Fibroblast of gingiva (primary cell): ENCODE data around the gene PEX5.
A peak's percentile ranks its signal among the peaks of the same experiment; 100 is the strongest.
"Not testable (repeated sequence)": the region's sequence is repeated elsewhere in the genome, so short reads cannot be mapped to it uniquely, and the experiment has no call there.

Experiments used
- DNase-seq: peaks from one replicate; pipeline ENCODE4 v3.0.0-alpha.2; 2011; ENCODE audit warnings: low read depth

The PEX5 gene

DNA sequence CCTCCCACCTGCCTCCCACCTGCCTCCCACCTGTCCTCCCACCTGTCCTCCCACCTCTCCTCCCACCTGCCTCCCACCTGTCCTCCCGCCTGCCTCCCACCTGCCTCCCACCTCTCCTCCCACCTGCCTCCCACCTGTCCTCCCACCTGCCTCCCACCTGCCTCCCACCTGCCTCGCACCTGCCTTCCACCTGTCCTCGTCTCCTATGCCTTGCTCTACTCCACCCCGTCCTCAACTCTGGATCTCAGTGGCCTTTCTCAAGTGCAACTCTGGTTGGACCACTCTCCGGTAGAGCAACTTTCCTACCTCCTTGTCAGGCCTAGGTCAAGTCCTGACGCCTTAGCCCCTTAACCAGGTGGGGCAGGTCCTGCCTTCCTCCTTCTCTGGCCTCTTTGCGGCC, 29.3 kb upstream of the PEX5 start:
- no peak for DNase-seq

DNA sequence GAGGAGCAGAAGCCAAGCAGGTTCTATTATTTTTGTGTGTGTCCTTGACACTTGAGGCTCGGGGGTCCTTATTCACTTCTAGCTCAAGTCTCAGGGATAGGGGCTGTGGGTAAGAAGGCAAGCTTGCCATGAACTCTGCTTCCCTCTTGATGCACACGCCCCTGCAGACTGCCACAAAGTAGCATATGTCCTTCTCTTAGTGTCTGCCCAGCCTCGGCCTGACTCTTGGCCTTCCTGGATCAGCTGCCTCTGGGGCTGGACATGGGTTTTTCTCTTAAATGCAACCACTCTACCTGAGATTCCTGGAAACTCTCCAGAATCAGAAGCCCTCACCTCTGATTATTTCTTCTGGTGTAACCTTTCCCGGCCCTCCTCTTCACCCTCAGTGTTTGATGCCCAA, 28.2 kb upstream of the PEX5 start:
- no peak for DNase-seq

DNA sequence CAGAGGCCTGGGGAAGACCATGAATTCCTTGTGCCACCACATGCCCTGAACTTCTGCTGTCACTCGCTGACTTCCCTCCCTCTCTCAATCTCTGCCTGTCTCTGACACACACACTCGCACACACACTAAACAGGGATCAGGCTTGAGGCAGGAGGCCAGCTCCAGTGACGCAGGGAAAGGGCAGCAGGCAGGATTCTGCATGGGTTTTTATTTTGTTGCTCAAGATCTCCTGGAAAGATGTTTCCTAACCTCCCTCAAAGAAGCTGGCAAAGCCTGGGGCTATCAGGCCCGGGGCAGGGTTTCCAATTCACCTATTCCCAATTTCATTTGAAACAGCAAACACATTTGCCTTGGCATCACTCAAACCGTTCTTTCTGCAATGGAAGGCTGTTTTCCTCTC, 27.7 kb upstream of the PEX5 start:
- peak; percentile 95 for DNase-seq

DNA sequence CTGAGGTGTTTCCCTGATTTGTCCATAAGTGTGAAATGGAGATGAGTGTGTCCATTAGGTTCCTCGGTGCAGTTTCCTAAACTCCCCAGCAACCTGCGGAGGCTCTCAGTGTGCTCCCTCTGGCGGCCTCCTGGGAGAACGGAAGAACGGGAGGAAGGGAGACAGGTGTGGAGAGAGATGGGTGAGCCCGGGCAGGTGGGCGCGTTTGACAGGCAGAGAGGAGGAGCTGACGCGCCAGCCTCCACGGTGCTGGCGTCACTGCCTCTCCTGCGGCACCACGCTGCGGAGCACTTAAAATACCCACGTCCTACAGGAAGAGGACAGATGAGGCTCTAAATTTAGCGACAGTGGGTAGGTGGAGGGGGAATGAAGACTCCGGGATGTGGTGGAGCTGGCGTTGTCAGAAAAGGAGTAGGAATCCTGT, 26.8 kb upstream of the PEX5 start:
- DNase-seq: no peak

DNA sequence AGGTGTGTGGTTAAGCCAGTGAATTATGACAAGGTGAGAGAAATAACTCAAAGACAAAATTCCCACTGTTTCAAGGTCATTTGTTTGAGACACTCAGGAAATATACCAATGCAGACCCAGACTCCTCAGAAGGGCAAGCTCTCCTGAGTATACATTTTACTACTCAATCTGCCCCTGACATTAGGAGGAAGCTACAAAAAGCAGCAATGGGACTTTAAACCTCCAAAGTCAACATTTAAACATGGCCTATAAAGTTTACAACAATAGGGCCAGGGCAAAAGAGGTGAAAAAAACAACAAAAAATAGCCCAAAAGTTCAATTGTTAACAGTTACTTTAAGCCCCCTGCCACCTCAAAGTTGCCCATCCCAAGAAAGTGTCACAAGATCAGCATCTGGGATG, 19.5 kb upstream of the PEX5 start:
- DNase-seq: no peak

DNA sequence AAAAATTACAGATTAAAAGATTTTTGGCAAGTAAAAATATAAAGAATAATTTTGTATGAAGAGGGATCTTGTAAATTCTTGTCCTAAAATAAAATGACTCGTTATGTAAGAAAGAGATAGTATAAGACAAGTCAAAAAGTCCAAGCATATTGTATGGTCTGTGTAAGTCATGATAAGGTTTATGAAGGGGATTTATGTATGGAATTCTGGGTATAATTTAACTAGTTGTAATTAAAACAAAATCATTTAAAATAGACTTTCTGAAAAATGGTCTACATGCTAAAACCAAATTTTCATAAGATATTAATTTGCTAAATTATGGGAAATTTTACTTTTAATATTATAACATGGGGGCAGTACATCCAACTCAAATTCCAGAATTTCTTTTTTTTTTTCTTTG, 17.6 kb upstream of the PEX5 start:
- no peak for DNase-seq

DNA sequence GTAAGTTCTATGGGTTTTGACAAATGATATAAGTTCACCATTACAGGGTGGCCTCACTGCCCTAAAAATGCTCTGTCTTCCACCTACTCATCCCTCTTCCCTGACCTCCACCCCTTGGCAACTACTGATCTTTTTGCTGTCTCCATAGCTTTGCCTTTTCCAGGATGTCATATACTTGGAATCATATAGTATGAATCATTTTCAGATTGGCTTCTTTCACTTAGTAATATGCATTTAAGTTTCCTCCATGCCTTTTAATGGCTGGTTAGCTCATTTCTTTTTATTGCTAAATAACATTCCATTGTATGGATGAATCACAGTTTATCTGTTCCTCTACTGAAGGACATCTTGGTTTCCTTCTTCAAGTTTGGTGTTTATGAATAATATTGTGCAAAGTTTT, 14.0 kb upstream of the PEX5 start:
- DNase-seq: no peak

DNA sequence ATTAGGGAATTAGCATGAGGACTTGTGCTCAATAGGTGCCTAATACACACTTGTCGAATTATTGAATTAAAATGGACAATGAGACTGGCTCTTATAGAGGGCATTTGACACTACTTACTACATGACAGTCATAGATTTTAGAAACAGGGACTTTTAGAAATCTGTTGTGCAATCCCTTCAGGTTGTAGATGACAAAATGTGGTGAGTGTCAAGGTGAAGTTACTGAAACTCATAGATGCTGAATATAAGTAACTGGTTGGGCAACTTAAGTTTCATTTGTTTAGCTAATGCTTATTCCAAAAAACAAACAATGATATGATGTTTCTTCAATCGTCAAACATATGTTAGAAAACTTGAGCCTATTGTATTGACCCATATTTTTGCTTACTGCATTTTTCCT, 12.9 kb upstream of the PEX5 start:
- no peak for DNase-seq

DNA sequence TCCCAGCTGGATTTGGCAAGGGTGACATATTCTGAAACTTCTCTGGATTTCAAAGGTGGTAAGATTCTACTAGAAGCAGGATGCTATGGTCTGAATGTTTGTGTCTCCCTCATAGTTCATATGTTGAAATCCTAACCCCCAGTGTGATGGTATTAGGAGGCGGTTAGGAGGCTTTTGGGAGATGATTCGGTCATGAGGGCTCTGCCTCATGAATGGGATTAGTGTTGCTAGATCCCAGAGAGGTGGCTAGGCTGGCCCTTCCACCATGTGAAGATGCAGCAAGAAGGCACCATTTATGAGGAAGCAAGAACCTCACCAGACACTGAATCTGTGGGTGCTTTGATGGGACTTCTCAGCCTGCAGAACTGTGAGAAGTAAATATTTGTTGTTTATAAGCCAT, 11.0 kb upstream of the PEX5 start:
- DNase-seq: no peak

DNA sequence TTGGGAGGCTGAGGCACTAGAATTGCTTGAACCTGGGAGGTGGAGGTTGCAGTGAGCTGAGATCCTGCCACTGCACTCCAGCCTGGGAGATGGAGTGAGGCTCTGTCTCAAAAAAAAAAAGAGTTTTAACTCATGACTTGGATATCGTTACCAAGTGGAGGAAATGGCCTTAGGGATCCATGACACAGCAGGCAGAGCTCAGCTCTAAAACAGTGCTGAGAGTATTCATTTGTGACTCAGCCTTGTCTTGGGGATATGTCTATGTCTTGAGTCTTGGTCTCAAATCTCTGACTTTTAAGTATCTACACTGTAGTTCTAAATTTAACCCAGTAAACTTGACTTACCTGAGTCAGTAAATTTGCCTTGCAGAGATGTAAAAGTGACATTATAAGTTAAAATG, 8.8 kb upstream of the PEX5 start:
- no peak for DNase-seq

DNA sequence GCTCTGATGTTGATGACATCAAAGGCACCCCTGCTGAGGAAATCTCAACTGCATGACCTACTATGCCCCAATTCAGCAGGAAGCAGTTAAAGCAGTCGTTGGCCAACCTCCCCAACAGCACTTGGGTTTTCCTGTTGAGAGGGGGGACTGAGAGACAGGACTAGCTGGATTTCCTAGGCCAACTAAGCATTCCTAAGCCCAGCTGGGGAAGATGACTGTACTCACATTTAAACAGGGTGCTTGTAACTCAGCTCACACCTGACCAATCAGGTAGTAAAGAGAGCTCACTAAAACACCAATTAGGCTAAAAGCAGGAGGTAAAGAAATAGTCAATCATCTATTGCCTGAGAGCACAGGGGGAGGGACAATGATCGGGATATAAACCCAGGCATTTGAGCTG, 3.4 kb upstream of the PEX5 start:
- not testable (repeated sequence) for DNase-seq

DNA sequence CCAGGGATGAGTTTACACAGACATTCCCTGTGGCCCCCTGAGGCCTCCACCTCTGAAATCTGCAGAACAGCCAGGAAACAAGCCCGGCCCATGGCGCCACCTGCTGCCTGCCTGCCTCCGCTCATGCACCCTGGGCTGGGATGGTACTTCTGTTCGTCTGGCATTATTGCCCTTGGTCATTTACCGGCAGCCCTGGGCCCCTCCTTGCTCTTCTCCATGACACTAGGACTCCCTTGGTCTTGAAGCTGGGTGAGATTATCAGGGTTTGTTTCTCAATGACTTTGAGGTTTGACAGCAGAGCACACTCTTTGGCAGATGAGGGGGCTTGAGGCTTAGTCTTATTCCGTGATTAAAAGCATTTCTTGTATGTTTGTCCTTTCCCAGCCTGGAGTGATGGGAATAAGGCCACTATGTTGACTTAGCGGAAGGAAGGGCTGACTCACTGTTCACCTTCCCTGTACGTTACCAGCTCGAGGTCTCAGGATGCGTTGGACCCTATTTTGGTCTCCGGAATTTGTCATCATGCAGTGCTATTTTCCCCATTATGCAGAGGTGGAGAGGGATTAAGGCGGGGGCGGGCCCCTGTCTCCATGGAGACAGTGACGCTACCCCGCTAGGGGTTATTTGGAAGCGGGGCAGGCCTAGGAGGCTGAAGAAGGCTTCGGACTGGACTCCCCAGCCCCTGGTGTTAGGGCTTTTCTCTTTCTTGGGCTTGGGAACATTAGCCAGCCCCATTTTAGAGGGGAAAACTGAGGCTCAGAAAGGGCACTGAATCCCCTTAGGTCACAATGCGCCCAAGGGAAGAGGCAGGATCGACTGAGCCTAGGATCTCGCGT, 706 bp upstream of the PEX5 start:
- peak; percentile 66 for DNase-seq

DNA sequence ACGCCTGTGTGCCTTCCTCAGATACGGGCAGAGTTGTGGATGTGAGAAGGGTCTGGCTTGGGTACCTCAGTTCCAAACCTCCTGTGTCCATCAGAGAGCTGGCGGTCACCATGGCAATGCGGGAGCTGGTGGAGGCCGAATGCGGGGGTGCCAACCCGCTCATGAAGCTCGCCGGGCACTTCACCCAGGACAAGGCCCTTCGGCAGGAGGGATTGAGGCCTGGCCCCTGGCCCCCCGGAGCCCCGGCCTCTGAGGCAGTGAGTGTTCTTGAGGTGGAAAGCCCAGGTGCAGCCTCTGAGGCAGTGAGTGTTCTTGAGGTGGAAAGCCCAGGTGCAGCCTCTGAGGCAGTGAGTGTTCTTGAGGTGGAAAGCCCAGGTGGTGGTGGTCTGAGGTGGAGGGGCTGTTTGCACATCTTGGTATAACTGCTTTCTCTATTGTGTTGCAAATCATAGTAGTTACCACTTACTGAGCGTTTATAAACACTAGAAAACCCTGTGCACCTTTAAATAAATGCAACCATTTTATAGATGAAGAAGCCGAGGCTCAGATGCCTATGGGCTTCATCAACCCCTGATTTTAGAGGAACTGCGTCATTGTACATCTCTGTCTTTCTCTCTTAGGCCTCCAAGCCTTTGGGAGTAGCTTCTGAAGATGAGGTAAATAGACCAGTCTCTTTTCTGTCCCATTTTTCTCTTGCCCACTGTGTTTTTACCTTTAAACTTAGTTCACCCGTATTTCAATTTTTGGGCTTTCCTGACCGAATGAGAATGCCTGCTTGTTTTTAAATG, 976 bp downstream of the PEX5 start:
- DNase-seq: peak; percentile 6

DNA sequence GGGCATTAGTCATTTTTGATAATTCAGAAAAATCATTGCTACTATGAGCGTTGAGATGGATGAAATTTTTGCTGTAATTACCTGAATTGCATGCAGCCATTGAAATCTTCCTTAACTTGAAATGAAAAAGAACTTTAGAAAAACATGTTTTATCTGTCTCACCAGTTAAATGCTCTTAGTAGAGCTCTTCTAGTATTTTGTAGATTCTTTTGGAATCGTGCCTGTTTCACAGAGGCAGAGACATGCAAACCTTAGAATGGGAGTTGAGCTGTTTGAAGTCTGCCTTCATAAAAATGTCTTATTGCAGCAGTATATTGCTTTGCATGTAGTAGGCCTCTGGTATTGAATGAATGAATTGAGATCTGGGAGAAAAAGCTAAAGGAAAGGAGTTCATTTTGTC, 4.2 kb downstream of the PEX5 start:
- DNase-seq: no peak

DNA sequence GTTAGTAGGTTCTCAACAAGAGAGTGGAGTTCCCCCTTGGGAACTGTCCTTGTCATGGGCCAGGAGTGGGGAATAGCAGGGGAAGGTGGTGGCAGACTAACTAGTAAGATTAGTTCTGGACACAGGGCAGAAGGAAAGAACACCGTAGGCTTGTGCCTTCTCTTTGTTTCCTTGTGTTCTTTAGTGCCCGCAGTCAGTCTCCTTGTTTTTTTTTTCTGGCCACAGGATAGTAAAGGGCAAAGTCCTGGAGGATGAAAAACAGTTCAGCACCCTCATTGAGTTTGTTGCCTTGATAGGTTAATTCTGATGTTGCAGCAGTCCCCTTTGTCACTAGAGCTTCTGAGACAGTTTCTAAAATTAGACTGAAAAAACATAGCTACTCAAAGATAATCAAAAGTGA, 8.4 kb downstream of the PEX5 start:
- DNase-seq: no peak

DNA sequence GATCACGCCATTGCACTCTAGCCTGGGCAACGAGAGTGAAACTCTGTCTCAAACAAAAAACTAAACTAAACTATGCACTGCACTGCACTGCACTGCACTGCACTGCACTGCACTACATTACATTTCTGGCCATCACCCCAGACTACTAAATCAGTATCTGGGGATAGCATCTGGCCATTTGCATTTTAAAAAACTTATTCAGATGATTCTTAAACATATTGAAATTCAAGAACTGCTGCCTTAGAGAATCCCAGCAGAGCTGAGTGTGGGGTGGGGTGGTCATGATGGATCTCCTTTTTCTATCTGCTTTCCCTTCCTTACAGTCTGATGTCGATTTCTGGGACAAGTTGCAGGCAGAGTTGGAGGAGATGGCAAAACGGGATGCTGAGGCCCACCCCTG, 13.6 kb downstream of the PEX5 start:
- no peak for DNase-seq

DNA sequence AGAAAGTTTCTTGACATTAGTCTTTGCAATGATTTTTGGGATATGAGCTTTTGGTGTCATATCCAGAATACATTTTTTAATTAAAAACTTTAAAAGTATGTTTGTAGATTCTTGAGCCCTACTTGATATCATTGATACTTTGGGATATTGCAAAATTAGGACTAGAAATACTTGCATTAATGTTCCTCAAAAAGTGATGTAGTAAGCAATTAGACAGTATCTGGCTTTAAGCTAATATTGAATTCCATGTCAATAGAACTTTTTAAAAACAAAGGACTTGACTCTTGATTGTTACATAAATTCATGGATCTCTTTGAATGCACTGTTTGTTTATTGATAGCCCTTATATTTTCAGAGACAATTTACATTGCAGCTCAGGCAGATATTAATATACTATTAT, 15.6 kb downstream of the PEX5 start:
- DNase-seq: no peak

DNA sequence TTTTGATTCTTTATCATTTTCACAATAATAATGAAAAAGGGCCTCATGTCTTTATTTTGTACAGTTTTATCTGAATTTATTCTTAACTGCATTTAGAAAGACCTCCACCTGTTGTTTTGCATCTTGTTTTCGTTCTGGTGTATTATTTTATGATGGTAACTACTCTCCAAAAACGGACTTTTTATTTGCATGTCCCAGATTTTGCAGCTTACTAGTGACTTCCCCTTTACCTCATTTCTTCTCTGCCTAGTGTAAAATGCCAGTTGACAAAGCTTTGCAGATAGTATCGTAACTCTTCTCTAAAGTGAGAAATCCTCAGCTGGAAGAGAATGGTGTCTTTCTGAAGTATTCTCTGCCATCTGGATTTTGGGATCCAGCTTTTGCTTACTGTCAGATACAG, 17.2 kb downstream of the PEX5 start:
- DNase-seq: no peak

DNA sequence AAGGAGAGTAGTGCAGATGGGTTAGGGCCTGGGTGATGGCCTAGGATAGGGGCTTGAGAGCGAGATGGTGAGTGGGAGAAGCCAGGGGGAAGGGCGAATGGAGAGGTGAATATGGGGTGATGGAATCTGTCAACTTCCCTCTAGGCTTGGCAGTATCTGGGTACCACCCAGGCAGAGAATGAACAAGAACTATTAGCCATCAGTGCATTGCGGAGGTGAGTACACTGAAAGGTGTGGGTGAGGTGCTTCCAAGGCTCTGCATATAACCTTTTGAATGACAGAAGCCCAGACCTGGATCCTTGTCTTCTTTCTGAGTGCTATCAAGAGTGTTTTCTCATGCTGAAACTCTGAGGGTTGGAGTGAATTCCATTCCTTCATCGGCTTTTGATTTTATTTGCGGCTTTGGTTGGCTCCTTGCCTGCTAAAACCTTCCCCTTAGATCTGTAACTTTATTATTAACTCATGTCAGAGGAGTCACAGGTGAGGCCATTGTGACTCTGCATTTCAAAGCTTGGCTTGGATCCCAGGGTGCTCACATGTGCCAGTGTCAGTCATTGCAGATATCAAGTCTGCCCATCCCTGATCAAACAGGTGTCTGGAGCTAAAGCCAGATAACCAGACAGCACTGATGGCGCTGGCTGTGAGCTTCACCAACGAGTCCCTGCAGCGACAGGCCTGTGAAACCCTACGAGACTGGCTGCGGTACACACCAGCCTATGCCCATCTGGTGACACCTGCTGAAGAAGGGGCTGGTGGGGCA, 18.6 kb downstream of the PEX5 start:
- DNase-seq: no peak

DNA sequence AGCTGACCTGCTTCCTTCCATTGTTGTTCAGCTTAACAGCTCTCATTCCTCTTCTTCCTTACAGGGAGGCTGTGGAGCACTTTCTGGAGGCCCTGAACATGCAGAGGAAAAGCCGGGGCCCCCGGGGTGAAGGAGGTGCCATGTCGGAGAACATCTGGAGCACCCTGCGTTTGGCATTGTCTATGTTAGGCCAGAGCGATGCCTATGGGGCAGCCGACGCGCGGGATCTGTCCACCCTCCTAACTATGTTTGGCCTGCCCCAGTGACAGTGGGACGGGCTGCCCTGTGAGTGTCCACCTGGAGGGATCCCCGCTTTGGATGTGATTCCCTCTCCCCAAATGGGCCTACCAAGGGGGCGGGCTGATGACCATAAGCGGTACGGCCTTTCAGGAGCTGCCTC, 20.5 kb downstream of the PEX5 start:
- no peak for DNase-seq

DNA sequence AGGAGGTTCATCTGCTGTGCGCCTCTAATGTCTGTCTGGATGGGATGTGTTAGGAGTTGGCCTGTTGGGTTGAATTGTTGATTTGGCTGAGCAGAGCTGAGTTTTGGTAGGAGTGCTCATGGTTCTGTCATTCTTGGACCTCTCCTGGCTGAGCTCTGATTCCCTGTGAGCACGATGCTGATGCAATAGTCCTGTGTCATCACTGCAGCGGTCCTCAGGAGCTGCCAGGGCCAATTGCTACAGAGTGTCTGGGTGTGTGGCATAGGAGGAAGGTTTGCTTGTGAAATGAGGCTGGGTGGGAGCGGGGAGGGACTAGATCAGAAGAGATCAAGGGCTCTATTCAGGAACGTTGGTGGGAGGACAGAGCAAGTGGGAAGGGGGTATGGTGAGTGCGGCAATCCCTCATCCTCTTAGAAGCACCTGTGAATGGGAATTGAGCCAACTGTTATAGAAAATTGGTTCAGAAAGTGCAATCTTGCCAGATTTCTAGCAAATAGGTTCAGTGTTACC, 21.2 kb downstream of the PEX5 start:
- peak; percentile 5 for DNase-seq

DNA sequence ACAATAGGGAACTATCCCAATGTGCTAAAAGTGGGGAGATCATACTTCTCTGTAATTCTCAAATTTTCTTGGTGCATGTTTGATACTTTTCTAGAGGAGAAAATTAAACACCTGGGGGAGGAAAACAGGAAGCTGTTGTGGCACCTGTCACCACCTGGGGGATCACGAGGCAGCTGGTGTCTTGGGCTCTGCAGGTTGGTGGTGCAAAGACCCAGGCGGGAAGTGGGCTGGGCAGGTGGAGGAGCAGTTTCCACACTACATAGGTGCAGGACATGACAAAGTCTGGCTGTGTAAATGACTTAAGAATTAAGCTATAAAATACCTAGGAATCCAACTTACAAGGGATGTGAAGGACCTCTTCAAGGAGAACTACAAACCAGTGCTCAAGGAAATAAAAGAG, 23.2 kb downstream of the PEX5 start:
- DNase-seq: no peak

DNA sequence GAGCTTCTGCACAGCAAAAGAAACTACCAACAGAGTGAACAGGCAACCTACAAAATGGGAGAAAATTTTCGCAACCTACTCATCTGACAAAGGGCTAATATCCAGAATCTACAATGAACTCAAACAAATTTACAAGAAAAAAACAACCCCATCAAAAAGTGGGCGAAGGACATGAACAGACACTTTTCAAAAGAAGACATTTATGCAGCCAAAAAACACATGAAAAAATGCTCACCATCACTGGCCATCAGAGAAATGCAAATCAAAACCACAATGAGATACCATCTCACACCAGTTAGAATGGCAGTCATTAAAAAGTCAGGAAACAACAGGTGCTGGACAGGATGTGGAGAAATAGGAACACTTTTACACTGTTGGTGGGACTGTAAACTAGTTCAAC, 24.3 kb downstream of the PEX5 start:
- not testable (repeated sequence) for DNase-seq
